HEK293T (cell line): ENCODE measurements around the gene SYT12.

Experiments
- ARNT ChIP-seq: fragments of 450-650 bp; IDR thresholded peaks from 2 replicates; pipeline ENCODE4 v1.6.1; 2017; ENCODE audit warnings: mild to moderate bottlenecking
- BHLHE40 ChIP-seq: fragments of 450-650 bp; IDR thresholded peaks from 2 replicates; pipeline ENCODE4 v1.6.1; 2016; ENCODE audit warnings: mild to moderate bottlenecking, moderate library complexity, borderline replicate concordance
- FOXA1 ChIP-seq: fragments of 450-650 bp; IDR thresholded peaks from 2 replicates; pipeline ENCODE4 v1.6.1; 2016; ENCODE audit warnings: mild to moderate bottlenecking
- HDGF ChIP-seq: fragments of 450-650 bp; IDR thresholded peaks from 2 replicates; pipeline ENCODE4 v1.6.1; 2017; ENCODE audit warnings: antibody characterized with exemption, borderline replicate concordance
- L3MBTL2 ChIP-seq: fragments of 450-650 bp; conservative IDR thresholded peaks from 2 replicates; pipeline ENCODE4 v1.6.1; 2016; ENCODE audit warnings: mild to moderate bottlenecking
- NFRKB ChIP-seq: fragments of 450-650 bp; IDR thresholded peaks from 2 replicates; pipeline ENCODE4 v1.6.1; 2016; ENCODE audit warnings: mild to moderate bottlenecking, moderate library complexity
- SP1 ChIP-seq: fragments of 450-650 bp; IDR thresholded peaks from 2 replicates; pipeline ENCODE4 v1.6.1; 2017
- SUZ12 ChIP-seq: fragments of 450-650 bp; IDR thresholded peaks from 2 replicates; pipeline ENCODE4 v1.6.1; 2016; ENCODE audit warnings: mild to moderate bottlenecking
- TARDBP ChIP-seq: fragments of 450-650 bp; IDR thresholded peaks from 2 replicates; pipeline ENCODE4 v1.6.1; 2016
- TF ChIP-seq, protein P1 (sequence below): fragments of 450-650 bp; IDR thresholded peaks from 2 replicates; pipeline ENCODE4 v1.6.1; 2016

GRCh38 chr11:66996609-66997273, 26.2 kb upstream of the SYT12 start:
- no peak for TF ChIP-seq FOXA1
- TF ChIP-seq, protein P1, sequence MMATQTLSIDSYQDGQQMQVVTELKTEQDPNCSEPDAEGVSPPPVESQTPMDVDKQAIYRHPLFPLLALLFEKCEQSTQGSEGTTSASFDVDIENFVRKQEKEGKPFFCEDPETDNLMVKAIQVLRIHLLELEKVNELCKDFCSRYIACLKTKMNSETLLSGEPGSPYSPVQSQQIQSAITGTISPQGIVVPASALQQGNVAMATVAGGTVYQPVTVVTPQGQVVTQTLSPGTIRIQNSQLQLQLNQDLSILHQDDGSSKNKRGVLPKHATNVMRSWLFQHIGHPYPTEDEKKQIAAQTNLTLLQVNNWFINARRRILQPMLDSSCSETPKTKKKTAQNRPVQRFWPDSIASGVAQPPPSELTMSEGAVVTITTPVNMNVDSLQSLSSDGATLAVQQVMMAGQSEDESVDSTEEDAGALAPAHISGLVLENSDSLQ: no peak
- no peak for TF ChIP-seq SUZ12
- TF ChIP-seq HDGF: no peak
- TF ChIP-seq BHLHE40: no peak
- TF ChIP-seq NFRKB: no peak
- TF ChIP-seq L3MBTL2: no peak
- TF ChIP-seq SP1: no peak
- no peak for TF ChIP-seq TARDBP
- TF ChIP-seq ARNT: no peak
